ENCODE results near the gene PANX2. TPM values are rescaled to one million over a fixed set of nuclear protein-coding genes. Genes with fewer than 3 reads are reported as not detected.
A peak's percentile ranks its signal among the peaks of the same experiment; 100 is the strongest.

Gene PANX2
- total and polyA plus RNA-seq, 4 donors: 0.39 to 14.8 (median 1.5) TPM

DNA sequence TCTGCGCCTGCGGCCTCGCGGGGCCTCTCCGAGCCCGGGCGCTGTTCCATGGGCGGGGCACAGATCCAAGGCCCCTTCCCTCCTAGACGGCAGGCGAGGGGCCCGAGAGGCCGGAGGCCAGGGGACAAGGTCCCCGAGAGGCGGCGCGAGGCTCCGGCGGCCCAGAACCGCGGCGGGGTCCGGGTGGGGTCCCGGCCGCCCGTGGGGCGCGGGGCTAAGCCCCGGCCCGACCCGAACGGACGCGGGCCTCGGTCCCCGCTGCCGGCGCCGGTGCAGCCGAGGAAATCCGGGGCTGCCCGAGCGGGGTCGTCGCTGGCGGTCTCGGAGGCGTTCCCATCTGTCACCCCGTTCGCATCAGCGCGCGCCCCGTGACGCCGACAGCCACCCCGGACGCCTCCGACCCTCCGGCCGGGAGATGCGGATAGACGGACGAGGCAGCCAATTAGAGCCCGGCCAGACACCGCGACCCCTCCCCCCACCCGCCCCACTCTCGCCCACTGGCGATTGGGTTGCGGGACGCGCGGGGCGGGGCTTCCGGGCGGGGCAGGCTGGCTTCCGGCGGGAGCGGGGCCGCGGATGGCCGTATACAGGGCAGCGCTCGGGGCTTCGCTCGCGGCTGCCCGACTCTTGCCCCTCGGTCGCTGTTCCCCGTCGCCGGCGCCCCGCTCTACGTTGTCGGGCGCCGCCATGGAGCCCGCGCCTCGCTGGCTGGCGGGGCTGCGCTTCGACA lies 30.1 kb downstream of the PANX2 start, which contains the start of gene SELENOO:
SELENOO (plus strand) TSS at position 551 of the 730 bp plus-strand sequence; CDS start at position 577, 26 bp downstream.
- Histone ChIP-seq H3K9ac (ENCODE audit: low read depth in 1 of 2, low read length in 2 of 2) (peak within 1 kb of the TSS; percentile 80 to 92), H3K4me1 (ENCODE audit: control insufficient read depth in 4 of 4, insufficient read depth in 4 of 4, low read length in 3 of 4) (peaks cover 6 to 68% (median 45%) of the 10 kb centered on the region in 4 donors), H3K4me3 (ENCODE audit: low read depth in 1 of 3, low read length in 3 of 3) (peak within 1 kb of the TSS; percentile 84 to 97 (median 87)), H3K27ac (ENCODE audit: low read depth in 1 of 2, low read length in 2 of 2) (peak within 1 kb of the TSS; percentile 69 to 71), H3K27me3 (ENCODE audit: control insufficient read depth in 4 of 4, insufficient read depth in 4 of 4, low read length in 3 of 4) (no peaks in the 10 kb centered on the region), H3K36me3 (ENCODE audit: control insufficient read depth in 4 of 4, insufficient read depth in 3 of 4, low read depth in 1 of 4, low read length in 3 of 4) (peaks cover 0 to 16% (median 1%) of the 10 kb centered on the region in 4 donors), H3K9me3 (ENCODE audit: control insufficient read depth in 4 of 4, low read length in 3 of 4) (no peaks in the 10 kb centered on the region)
- peak; percentile 48 for TF ChIP-seq SP1 (IDR thresholded peaks at IDR 0.05)
- TF ChIP-seq FOXA2 (IDR thresholded peaks at IDR 0.05): no peak
- peak; percentile 62 to 91 for TF ChIP-seq GABPA (IDR thresholded peaks at IDR 0.05 in 1 of 2, conservative IDR thresholded peaks at IDR 0.05 in 1 of 2)
- DNase-seq (ENCODE audit: low spot score): peak; percentile 97
- WGBS: under 1% methylated on average over 104 of the region's 105 CpGs

DNA sequence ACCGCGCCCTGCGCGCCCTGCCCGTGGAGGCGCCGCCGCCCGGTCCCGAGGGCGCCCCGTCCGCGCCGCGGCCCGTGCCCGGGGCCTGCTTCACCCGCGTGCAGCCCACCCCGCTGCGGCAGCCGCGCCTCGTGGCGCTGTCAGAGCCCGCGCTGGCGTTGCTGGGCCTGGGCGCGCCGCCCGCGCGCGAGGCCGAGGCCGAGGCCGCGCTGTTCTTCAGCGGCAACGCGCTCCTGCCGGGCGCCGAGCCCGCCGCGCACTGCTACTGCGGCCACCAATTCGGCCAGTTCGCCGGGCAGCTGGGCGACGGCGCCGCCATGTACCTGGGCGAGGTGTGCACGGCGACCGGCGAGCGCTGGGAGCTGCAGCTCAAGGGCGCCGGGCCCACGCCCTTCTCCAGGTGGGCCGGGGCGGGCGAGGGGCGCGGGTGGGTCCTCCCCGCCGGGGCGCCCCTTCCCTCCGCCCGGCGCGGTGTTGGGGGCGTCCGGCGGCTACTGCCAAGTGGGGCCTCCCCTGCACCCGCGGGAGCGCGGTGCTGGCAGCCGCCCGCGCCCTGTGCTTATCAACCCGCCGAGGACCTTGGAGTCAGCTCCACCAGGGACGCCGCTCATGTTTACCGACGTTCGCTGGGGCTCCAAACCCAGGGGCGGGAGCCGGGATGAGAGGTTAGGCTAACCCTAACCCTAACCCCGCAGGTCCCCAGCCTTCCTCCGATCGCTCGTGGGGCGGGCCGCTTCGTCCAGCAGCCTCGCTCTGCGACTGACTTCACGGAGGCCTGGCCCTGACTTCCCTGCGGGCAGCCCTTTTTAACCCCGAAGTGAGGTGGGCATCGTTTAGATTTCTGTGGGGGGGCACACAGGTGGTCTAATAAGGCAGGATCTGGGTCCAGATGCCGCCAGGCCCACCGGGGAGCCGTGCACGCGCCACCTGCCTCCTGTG lies 30.9 kb downstream of the PANX2 start:
- 2% methylated on average over 115 of the region's 115 CpGs for WGBS
- peaks cover 8 to 68% (median 43%) of the 10 kb centered on the region in 4 donors for H3K4me1 ChIP-seq (ENCODE audit: control insufficient read depth in 4 of 4, insufficient read depth in 4 of 4, low read length in 3 of 4)
- H3K9me3 ChIP-seq (ENCODE audit: control insufficient read depth in 4 of 4, low read length in 3 of 4): no peaks in the 10 kb centered on the region
- peaks cover 0 to 14% (median 1%) of the 10 kb centered on the region in 4 donors for H3K36me3 ChIP-seq (ENCODE audit: control insufficient read depth in 4 of 4, insufficient read depth in 3 of 4, low read depth in 1 of 4, low read length in 3 of 4)
- peak overlapping the region; percentile 84 to 97 (median 87) for H3K4me3 ChIP-seq (ENCODE audit: low read depth in 1 of 3, low read length in 3 of 3)
- no peak for TF ChIP-seq ATF3 (IDR thresholded peaks at IDR 0.05)
- TF ChIP-seq HNF4A (conservative IDR thresholded peaks at IDR 0.05): peak in 1 of 2 donors; percentile 55
- no peak for TF ChIP-seq CTCF (IDR thresholded peaks at IDR 0.05; ENCODE audit: low read depth, low read length, missing input control)
- H3K27me3 ChIP-seq (ENCODE audit: control insufficient read depth in 4 of 4, insufficient read depth in 4 of 4, low read length in 3 of 4): no peaks in the 10 kb centered on the region
- DNase-seq (ENCODE audit: low spot score): peak; percentile 61
- H3K9ac ChIP-seq (ENCODE audit: low read depth in 1 of 2, low read length in 2 of 2): peak overlapping the region; percentile 78 to 92
- H3K27ac ChIP-seq (ENCODE audit: low read depth in 1 of 2, low read length in 2 of 2): peak overlapping the region; percentile 53 to 62

DNA sequence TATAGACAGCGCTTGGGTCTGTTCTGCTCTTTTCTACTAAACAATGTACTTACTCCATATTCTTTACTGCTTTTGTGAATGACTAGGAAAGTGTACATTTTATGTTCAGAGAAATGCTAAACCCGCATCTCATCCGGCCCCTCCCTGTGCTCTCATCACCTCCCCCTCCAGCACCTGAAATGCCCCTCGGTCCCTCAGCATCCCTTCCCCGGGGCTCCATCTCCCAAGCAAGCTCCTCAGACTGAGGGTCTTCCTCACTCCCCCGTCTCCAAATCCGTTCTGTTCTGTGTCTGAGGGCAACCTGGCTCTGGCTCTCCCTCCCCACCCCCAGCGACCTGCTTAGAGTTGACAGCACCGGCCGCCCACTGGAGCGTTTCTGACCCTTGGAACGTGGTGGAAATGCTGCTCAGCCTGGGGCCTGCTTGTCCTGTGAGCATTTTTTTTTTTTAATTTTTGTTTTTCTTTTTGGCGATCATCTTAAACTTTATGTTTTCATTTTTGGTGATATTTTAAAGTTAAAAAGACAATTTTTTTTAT lies 31.7 kb downstream of the PANX2 start:
- peaks cover 0 to 16% (median 2%) of the 10 kb centered on the region in 4 donors for H3K36me3 ChIP-seq (ENCODE audit: control insufficient read depth in 4 of 4, insufficient read depth in 3 of 4, low read depth in 1 of 4, low read length in 3 of 4)
- H3K9me3 ChIP-seq (ENCODE audit: control insufficient read depth in 4 of 4, low read length in 3 of 4): no peaks in the 10 kb centered on the region
- peak overlapping the region; percentile 78 to 92 for H3K9ac ChIP-seq (ENCODE audit: low read depth in 1 of 2, low read length in 2 of 2)
- peak; percentile 63 for DNase-seq (ENCODE audit: low spot score)
- H3K4me1 ChIP-seq (ENCODE audit: control insufficient read depth in 4 of 4, insufficient read depth in 4 of 4, low read length in 3 of 4): peaks cover 8 to 68% (median 49%) of the 10 kb centered on the region in 4 donors
- peak overlapping the region; percentile 53 to 62 for H3K27ac ChIP-seq (ENCODE audit: low read depth in 1 of 2, low read length in 2 of 2)
- WGBS: 35% methylated on average over 13 of the region's 13 CpGs
- peak overlapping the region; percentile 84 to 97 (median 87) for H3K4me3 ChIP-seq (ENCODE audit: low read depth in 1 of 3, low read length in 3 of 3)
- H3K27me3 ChIP-seq (ENCODE audit: control insufficient read depth in 4 of 4, insufficient read depth in 4 of 4, low read length in 3 of 4): no peaks in the 10 kb centered on the region
- TF ChIP-seq CTCF (IDR thresholded peaks at IDR 0.05; ENCODE audit: low read depth, low read length, missing input control) (no peak), SP1 (IDR thresholded peaks at IDR 0.05) (peak; percentile 53), NR2F2 (IDR thresholded peaks at IDR 0.05) (no peak), JUND (IDR thresholded peaks at IDR 0.05) (no peak), YY1 (IDR thresholded peaks at IDR 0.05) (peak; percentile 37), TAF1 (conservative IDR thresholded peaks at IDR 0.05) (no peak), REST (IDR thresholded peaks at IDR 0.05) (no peak), RXRA (IDR thresholded peaks at IDR 0.05) (peak; percentile 43 to 60), EGR1 (IDR thresholded peaks at IDR 0.05; ENCODE audit: low read depth in 2 of 2) (no peak), ATF3 (IDR thresholded peaks at IDR 0.05) (no peak), FOXA2 (IDR thresholded peaks at IDR 0.05) (no peak)
- TF ChIP-seq, protein P1, sequence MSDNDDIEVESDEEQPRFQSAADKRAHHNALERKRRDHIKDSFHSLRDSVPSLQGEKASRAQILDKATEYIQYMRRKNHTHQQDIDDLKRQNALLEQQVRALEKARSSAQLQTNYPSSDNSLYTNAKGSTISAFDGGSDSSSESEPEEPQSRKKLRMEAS (IDR thresholded peaks at IDR 0.05): no peak
